Hepatocyte (in vitro differentiated cells): Measurements from ENCODE around the gene TCEANC2.

ENCODE experiments used
- EZH2 ChIP-seq: fragments of 200-600 bp; sonication (generic); IDR thresholded peaks from 2 replicates; pipeline ENCODE4 v1.6.1; 2016; ENCODE audit warnings: antibody characterized with exemption, mild to moderate bottlenecking, borderline replicate concordance
- TF ChIP-seq, protein P1 (sequence below): fragments of 200-600 bp; sonication (generic); IDR thresholded peaks from 2 replicates; pipeline ENCODE4 v1.5.1; 2016; ENCODE audit warnings: antibody characterized with exemption, mild to moderate bottlenecking; ENCODE audit not compliant: poor library complexity

- TF ChIP-seq, protein P1, sequence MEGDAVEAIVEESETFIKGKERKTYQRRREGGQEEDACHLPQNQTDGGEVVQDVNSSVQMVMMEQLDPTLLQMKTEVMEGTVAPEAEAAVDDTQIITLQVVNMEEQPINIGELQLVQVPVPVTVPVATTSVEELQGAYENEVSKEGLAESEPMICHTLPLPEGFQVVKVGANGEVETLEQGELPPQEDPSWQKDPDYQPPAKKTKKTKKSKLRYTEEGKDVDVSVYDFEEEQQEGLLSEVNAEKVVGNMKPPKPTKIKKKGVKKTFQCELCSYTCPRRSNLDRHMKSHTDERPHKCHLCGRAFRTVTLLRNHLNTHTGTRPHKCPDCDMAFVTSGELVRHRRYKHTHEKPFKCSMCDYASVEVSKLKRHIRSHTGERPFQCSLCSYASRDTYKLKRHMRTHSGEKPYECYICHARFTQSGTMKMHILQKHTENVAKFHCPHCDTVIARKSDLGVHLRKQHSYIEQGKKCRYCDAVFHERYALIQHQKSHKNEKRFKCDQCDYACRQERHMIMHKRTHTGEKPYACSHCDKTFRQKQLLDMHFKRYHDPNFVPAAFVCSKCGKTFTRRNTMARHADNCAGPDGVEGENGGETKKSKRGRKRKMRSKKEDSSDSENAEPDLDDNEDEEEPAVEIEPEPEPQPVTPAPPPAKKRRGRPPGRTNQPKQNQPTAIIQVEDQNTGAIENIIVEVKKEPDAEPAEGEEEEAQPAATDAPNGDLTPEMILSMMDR = no peak
- TF ChIP-seq EZH2 = no peak
These were observed 926 bp upstream of the TCEANC2 start for GRCh38 chr1:54052431-54052933.
